ENCODE measurements around the gene PTPRG. TPM values are rescaled to one million over a fixed set of nuclear protein-coding genes. Genes with fewer than 3 reads are reported as not detected.

The PTPRG gene
- total RNA-seq, 2 donors from 2014 or later, result 26.0 to 26.3 TPM

GRCh38 chr3:61887206-61887605 is 325.8 kb downstream of the PTPRG start:
- intact Hi-C loops (cut with DNase I), result no loop called here
- Histone ChIP-seq H3K36me3 (no peaks in the 10 kb centered on the region), H3K27ac (no peak overlapping the region), H3K4me3 (no peak overlapping the region), H3K27me3 (no peaks in the 10 kb centered on the region), H3K4me1 (no peaks in the 10 kb centered on the region), H3K9ac (ENCODE audit: low read depth in 2 of 2, low read length in 2 of 2) (no peak overlapping the region), H3K9me3 (no peaks in the 10 kb centered on the region)
- DNase-seq, result no peak
- TF ChIP-seq CTCF (IDR thresholded peaks at IDR 0.05), result no peak

- H3K9ac ChIP-seq (ENCODE audit: low read depth in 2 of 2, low read length in 2 of 2), result no peak overlapping the region
- H3K4me1 ChIP-seq, result no peaks in the 10 kb centered on the region
- no peak overlapping the region for H3K27ac ChIP-seq
- TF ChIP-seq CTCF (IDR thresholded peaks at IDR 0.05), result no peak
- H3K4me3 ChIP-seq, result no peak overlapping the region
- intact Hi-C loops (cut with DNase I), result no loop called here
- H3K36me3 ChIP-seq, result no peaks in the 10 kb centered on the region
- no peak for DNase-seq
- H3K9me3 ChIP-seq, result no peaks in the 10 kb centered on the region
- no peaks in the 10 kb centered on the region for H3K27me3 ChIP-seq
These were observed 327.9 kb downstream of the PTPRG start for GRCh38 chr3:61889259-61889658.

GRCh38 chr3:61890167-61890566 is 328.8 kb downstream of the PTPRG start:
- intact Hi-C loops (cut with DNase I), result no loop called here
- no peak for DNase-seq
- no peaks in the 10 kb centered on the region for H3K36me3 ChIP-seq
- H3K4me1 ChIP-seq, result no peaks in the 10 kb centered on the region
- H3K27me3 ChIP-seq, result no peaks in the 10 kb centered on the region
- H3K9ac ChIP-seq (ENCODE audit: low read depth in 2 of 2, low read length in 2 of 2), result no peak overlapping the region
- H3K4me3 ChIP-seq, result no peak overlapping the region
- H3K9me3 ChIP-seq, result no peaks in the 10 kb centered on the region
- H3K27ac ChIP-seq, result no peak overlapping the region
- no peak for TF ChIP-seq CTCF (IDR thresholded peaks at IDR 0.05)

- TF ChIP-seq CTCF (IDR thresholded peaks at IDR 0.05), result no peak
- DNase-seq, result no peak
- no peaks in the 10 kb centered on the region for H3K9me3 ChIP-seq
- no peak overlapping the region for H3K9ac ChIP-seq (ENCODE audit: low read depth in 2 of 2, low read length in 2 of 2)
- H3K36me3 ChIP-seq, result no peaks in the 10 kb centered on the region
- intact Hi-C loops (cut with DNase I), result no loop called here
- H3K27ac ChIP-seq, result no peak overlapping the region
- H3K27me3 ChIP-seq, result no peaks in the 10 kb centered on the region
- H3K4me3 ChIP-seq, result no peak overlapping the region
- H3K4me1 ChIP-seq, result no peaks in the 10 kb centered on the region
These were observed 329.2 kb downstream of the PTPRG start for GRCh38 chr3:61890586-61890985.

GRCh38 chr3:61892891-61893290 is 331.5 kb downstream of the PTPRG start:
- no peak overlapping the region for H3K4me3 ChIP-seq
- no peak overlapping the region for H3K9ac ChIP-seq (ENCODE audit: low read depth in 2 of 2, low read length in 2 of 2)
- DNase-seq, result no peak
- no peak overlapping the region for H3K27ac ChIP-seq
- intact Hi-C loops (cut with DNase I), result no loop called here
- no peaks in the 10 kb centered on the region for H3K27me3 ChIP-seq
- no peak for TF ChIP-seq CTCF (IDR thresholded peaks at IDR 0.05)
- H3K4me1 ChIP-seq, result no peaks in the 10 kb centered on the region
- H3K36me3 ChIP-seq, result no peaks in the 10 kb centered on the region
- no peaks in the 10 kb centered on the region for H3K9me3 ChIP-seq
